A549 (cell line): ENCODE data around the gene CUL2. TPM values are rescaled to one million over a fixed set of nuclear protein-coding genes. Genes with fewer than 3 reads are reported as not detected.

Experiments
- ATAC-seq, 2 experiments: fragments of 200-7000 bp in 1 of 2; fragments of >200 bp in 1 of 2; cut with Nextera tagmentation in 1 of 2; cut with Tn5 transposase in 1 of 2; 3 replicates each; pipeline versions ENCODE4 v1.8.0 to v1.9.1; 2018 to 2020; ENCODE audit warnings: mild to moderate bottlenecking in 1 of 2, moderate library complexity in 1 of 2
- CTCF ChIA-PET: fragments of 300-600 bp; sonication (Branson Sonifier 250); formaldehyde crosslinking; extraction: SDS; loops from one replicate; lab custom pipeline; 2021; ENCODE audit warnings: antibody characterized with exemption, inconsistent platforms; lab: Yijun Ruan, JAX
- POLR2A ChIA-PET: fragments of 350-600 bp; formaldehyde crosslinking; extraction: SDS; loops from one replicate; lab custom pipeline; 2021; ENCODE audit warnings: antibody characterized with exemption, inconsistent platforms; lab: Yijun Ruan, JAX
- DNase-seq, 2 experiments: peaks; one replicate each; pipeline versions ENCODE4 v3.0.0 to v3.0.0-alpha.2; 2011 to 2016; ENCODE audit warnings: low read depth in 1 of 2, low spot score in 1 of 2
- FAIRE-seq: peaks from 2 replicates; lab custom pipeline; 2011; peaks lifted over from hg19 to GRCh38; lab: Jason Lieb, UNC
- H3K27ac ChIP-seq, 2 experiments: fragments of >200 bp; sonication (Bioruptor Twin); formaldehyde crosslinking; 3 replicates each; pipeline ENCODE4 v1.5.1; 2016 to 2017
- H3K4me1 ChIP-seq: fragments of >200 bp; sonication (Bioruptor Twin); formaldehyde crosslinking; 3 replicates; pipeline ENCODE4 v1.6.1; 2016
- H3K4me2 ChIP-seq: fragments of >200 bp; sonication (Bioruptor Twin); formaldehyde crosslinking; 3 replicates; pipeline ENCODE4 v1.6.1; 2016
- H3K4me3 ChIP-seq: fragments of >200 bp; sonication (Bioruptor Twin); formaldehyde crosslinking; 3 replicates; pipeline ENCODE4 v1.5.1; 2016
- H3K9me3 ChIP-seq: fragments of >200 bp; sonication (Bioruptor Twin); formaldehyde crosslinking; 3 replicates; pipeline ENCODE4 v1.6.1; 2016
- BCL3 ChIP-seq: fragments of >200 bp; sonication (Bioruptor Twin); formaldehyde crosslinking; IDR thresholded peaks from 3 replicates; pipeline ENCODE4 v1.6.1; 2016
- CHD4 ChIP-seq: fragments of 200-600 bp; sonication (generic); IDR thresholded peaks from 2 replicates; pipeline ENCODE4 v1.6.1; 2016; ENCODE audit warnings: antibody characterized with exemption, mild to moderate bottlenecking, borderline replicate concordance
- EP300 ChIP-seq, 2 experiments: fragments of >200 bp; sonication (Bioruptor Twin); formaldehyde crosslinking; IDR thresholded peaks; 2 replicates in 1 of 2; 3 replicates in 1 of 2; pipeline ENCODE4 v1.6.1; 2016 to 2017
- FOSL2 ChIP-seq, 2 experiments: fragments of 450-650 bp in 1 of 2; fragments of >200 bp in 1 of 2; sonication (Bioruptor Twin) in 1 of 2; formaldehyde crosslinking; IDR thresholded peaks; 2 replicates each; pipeline versions ENCODE4 v1.5.0 to v1.6.1; 2016 to 2020; ENCODE audit warnings: mild to moderate bottlenecking in 1 of 2, moderate library complexity in 1 of 2
- FOXS1 ChIP-seq: fragments of 250-450 bp; sonication (Bioruptor Pico); IDR thresholded peaks from 2 replicates; pipeline ENCODE4 v1.5.0; 2020; ENCODE audit warnings: mild to moderate bottlenecking, moderate library complexity
- HOXB13 ChIP-seq: fragments of 250-450 bp; sonication (Bioruptor Pico); IDR thresholded peaks from 2 replicates; pipeline ENCODE4 v1.5.0; 2020; ENCODE audit warnings: low read depth, mild to moderate bottlenecking, moderate library complexity
- JUN ChIP-seq, 2 experiments: fragments of >200 bp; sonication (Bioruptor Twin); formaldehyde crosslinking; IDR thresholded peaks; 2 replicates in 1 of 2; 3 replicates in 1 of 2; pipeline ENCODE4 v1.6.1; 2016 to 2017
- MAFK ChIP-seq: fragments of 450-650 bp; IDR thresholded peaks from 2 replicates; pipeline ENCODE4 v1.6.1; 2014; ENCODE audit not compliant: partially characterized antibody
- NR3C1 ChIP-seq: fragments of >200 bp; sonication (Bioruptor Twin); formaldehyde crosslinking; IDR thresholded peaks from 3 replicates; pipeline ENCODE4 v1.6.1; 2017
- POLR2A ChIP-seq: IDR thresholded peaks from 2 replicates; pipeline ENCODE4 v1.6.1; 2012; ENCODE audit warnings: mild to moderate bottlenecking, low read length
- RAD21 ChIP-seq, 2 experiments: fragments of >200 bp in 1 of 2; sonication (Bioruptor Twin) in 1 of 2; formaldehyde crosslinking in 1 of 2; IDR thresholded peaks in 1 of 2; conservative IDR thresholded peaks in 1 of 2; 2 replicates in 1 of 2; 3 replicates in 1 of 2; pipeline ENCODE4 v1.6.1; 2012 to 2018; ENCODE audit warnings: inconsistent platforms in 1 of 2
- RARB ChIP-seq: fragments of 250-450 bp; sonication (Bioruptor Pico); IDR thresholded peaks from 2 replicates; pipeline ENCODE4 v1.8.0; 2021; ENCODE audit warnings: mild to moderate bottlenecking, moderate library complexity
- RCOR1 ChIP-seq: fragments of 150-350 bp; IDR thresholded peaks from 2 replicates; pipeline ENCODE4 v1.6.1; 2014; ENCODE audit warnings: antibody characterized with exemption, low read length, low read depth
- RFX5 ChIP-seq: fragments of 450-650 bp; IDR thresholded peaks from 2 replicates; pipeline ENCODE4 v1.7.1; 2014; ENCODE audit warnings: antibody characterized with exemption, mild to moderate bottlenecking, moderate library complexity
- RNF2 ChIP-seq: fragments of 200-600 bp; sonication (generic); IDR thresholded peaks from 2 replicates; pipeline ENCODE4 v1.6.1; 2016; ENCODE audit warnings: low read depth, mild to moderate bottlenecking, antibody characterized with exemption, moderate library complexity, borderline replicate concordance
- SMC3 ChIP-seq: fragments of >200 bp; sonication (Bioruptor Twin); formaldehyde crosslinking; IDR thresholded peaks from 3 replicates; pipeline ENCODE4 v1.6.1; 2018; ENCODE audit warnings: inconsistent platforms
- TP53 ChIP-seq: fragments of 250-450 bp; sonication (Bioruptor Pico); IDR thresholded peaks from 2 replicates; pipeline ENCODE4 v1.5.0; 2021; ENCODE audit warnings: mild to moderate bottlenecking, moderate library complexity
- ZSCAN20 ChIP-seq: fragments of 250-450 bp; sonication (Bioruptor Pico); IDR thresholded peaks from 2 replicates; pipeline ENCODE4 v1.8.0; 2022; ENCODE audit warnings: mild to moderate bottlenecking, moderate library complexity
- WGBS: methylation state at CpG from one replicate; pipeline ENCODE4 v1.1.6; 2017; ENCODE audit errors: missing lambda C conversion rate; 5-methylcytosine and 5-hydroxymethylcytosine counted together
- polyA plus RNA-seq, 4 experiments: library from polyadenylated mRNA; depleted of rRNA in 3 of 4; stranded (reverse); fragments of >200 nt; fragmentation: RNase III in 1 of 4; extraction: RNeasy Plus Mini Kit Qiagen cat#74134 plus additional on column Dnase treatment in 1 of 4; gene quantifications; 2 replicates in 3 of 4; 3 replicates in 1 of 4; pipeline ENCODE4 v1.2.3, GENCODE V29; 2011 to 2017
- TF ChIP-seq, protein P1 (sequence below): fragments of 150-350 bp; IDR thresholded peaks from 2 replicates; pipeline ENCODE4 v1.6.1; 2014; ENCODE audit warnings: low read depth, mild to moderate bottlenecking, low read length
- TF ChIP-seq, protein P2 (sequence below): IDR thresholded peaks from 2 replicates; pipeline ENCODE4 v1.6.1; 2012
- TF ChIP-seq, protein P3 (sequence below): fragments of 250-450 bp; sonication (Bioruptor Pico); IDR thresholded peaks from 2 replicates; pipeline ENCODE4 v1.5.0; 2020; ENCODE audit warnings: low read depth, mild to moderate bottlenecking, moderate library complexity

The CUL2 gene
- polyA plus RNA-seq, 2 of the 4 experiments (the other 2 are of a cell fraction) = 26.8 to 35.1 TPM

- H3K4me3 ChIP-seq = 0 out of 3 replicates have a peak overlapping the region, but pooled peaks have one; percentile 87
- CTCF ChIA-PET = interaction anchor here (0.8 to 1.1 kb wide), 2 partner anchors 67 to 134 kb away, joined by 3 to 4 read pairs; no protein-coding TSS in a partner anchor
- POLR2A ChIA-PET = no interaction called here
- no peak for TF ChIP-seq FOXS1 (CRISPR knock-in tag)
- TF ChIP-seq, protein P1, sequence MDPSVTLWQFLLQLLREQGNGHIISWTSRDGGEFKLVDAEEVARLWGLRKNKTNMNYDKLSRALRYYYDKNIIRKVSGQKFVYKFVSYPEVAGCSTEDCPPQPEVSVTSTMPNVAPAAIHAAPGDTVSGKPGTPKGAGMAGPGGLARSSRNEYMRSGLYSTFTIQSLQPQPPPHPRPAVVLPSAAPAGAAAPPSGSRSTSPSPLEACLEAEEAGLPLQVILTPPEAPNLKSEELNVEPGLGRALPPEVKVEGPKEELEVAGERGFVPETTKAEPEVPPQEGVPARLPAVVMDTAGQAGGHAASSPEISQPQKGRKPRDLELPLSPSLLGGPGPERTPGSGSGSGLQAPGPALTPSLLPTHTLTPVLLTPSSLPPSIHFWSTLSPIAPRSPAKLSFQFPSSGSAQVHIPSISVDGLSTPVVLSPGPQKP = no peak
- TF ChIP-seq RARB (CRISPR knock-in tag) = no peak
- no peak for TF ChIP-seq RNF2
- TF ChIP-seq CHD4 = no peak
- no peak for TF ChIP-seq NR3C1
- TF ChIP-seq, protein P2, sequence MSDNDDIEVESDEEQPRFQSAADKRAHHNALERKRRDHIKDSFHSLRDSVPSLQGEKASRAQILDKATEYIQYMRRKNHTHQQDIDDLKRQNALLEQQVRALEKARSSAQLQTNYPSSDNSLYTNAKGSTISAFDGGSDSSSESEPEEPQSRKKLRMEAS = no peak
- TF ChIP-seq RCOR1 = no peak
- no peak for TF ChIP-seq TP53 (CRISPR knock-in tag)
- TF ChIP-seq FOSL2 (IDR thresholded peaks at IDR 0.05) = no peak
- TF ChIP-seq FOSL2 (CRISPR knock-in tag; IDR thresholded peaks at IDR 0.05) = no peak
- no peak for TF ChIP-seq BCL3
- TF ChIP-seq, all 56 proteins: peak for 0
- WGBS = 93% methylated on average over 1 of the region's 1 CpG
- Histone ChIP-seq H3K27ac (no peak overlapping the region), H3K4me2 (peak overlapping the region; percentile 69), H3K4me1 (peaks cover 34% of the 10 kb centered on the region; the same call in 2 of the 3 replicates), H3K9me3 (no peaks in the 10 kb centered on the region)
- DNase-seq = no peak
- FAIRE-seq = no peak
- ATAC-seq = no peak
Observed at GRCh38 chr10:35129185-35129674, 39.1 kb upstream of the CUL2 start.

DNA sequence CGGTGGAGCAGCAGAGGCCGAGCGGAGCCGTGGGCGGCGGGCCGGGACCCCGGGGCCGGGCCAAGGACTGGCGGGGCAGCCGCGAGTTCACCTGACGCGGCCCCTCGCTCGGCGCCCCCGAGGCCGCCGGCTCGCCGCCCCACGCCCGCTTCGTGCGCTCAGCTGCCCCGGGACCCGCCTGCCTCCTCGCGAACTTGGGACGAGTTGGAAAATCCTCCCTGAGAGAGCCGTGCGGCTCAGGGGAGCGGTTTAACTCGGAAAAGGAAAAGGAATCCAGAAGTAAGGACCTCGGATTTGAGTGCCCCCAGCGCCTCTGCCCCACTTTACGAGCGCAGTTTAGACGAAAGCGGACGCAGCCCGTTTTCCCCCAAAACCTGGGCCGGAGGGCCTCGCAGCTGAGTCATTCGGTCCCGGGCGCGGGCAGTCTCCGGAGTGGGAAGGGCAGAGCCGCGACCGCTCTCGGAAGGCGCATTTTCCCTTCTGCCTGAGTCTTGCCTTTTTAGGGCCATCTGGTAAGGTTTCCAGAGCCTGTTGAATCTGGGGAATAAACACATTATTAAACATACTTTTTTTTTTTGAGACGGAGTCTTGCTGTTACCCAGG, 37.2 kb upstream of the CUL2 start:
- no peak for FAIRE-seq
- Histone ChIP-seq H3K4me3 (peak overlapping the region; percentile 87), H3K9me3 (no peaks in the 10 kb centered on the region), H3K4me2 (peak overlapping the region; percentile 69), H3K4me1 (peaks cover 31% of the 10 kb centered on the region; the same call in 2 of the 3 replicates), H3K27ac (peak overlapping the region; percentile 96 to 97)
- ChIA-PET CTCF (interaction anchor here (0.6 to 15.7 kb wide), 13 partner anchors 9 to 1756 kb away, joined by 3 to 246 read pairs (median 4); no protein-coding TSS in a partner anchor), POLR2A (interaction anchor here (0.6 to 3.4 kb wide), 6 partner anchors 12 to 198 kb away, joined by 3 to 64 read pairs (median 3); no protein-coding TSS in a partner anchor)
- ATAC-seq = peak; percentile 13 to 51; a peak in 5 of 6 replicates
- DNase-seq = peak; percentile 43 to 55
- WGBS = 1% methylated on average over 25 of the region's 56 CpGs
- TF ChIP-seq JUN (IDR thresholded peaks at IDR 0.05) (peak in 1 of 2 experiments; percentile 10; a peak in 1 of 5 replicates), BCL3 (peak; percentile 91), FOSL2 (IDR thresholded peaks at IDR 0.05) (no peak), FOSL2 (CRISPR knock-in tag; IDR thresholded peaks at IDR 0.05) (peak; percentile 40; the same call in 1 of the 2 replicates), ZSCAN20 (CRISPR knock-in tag) (no peak), MAFK (no peak)

DNA sequence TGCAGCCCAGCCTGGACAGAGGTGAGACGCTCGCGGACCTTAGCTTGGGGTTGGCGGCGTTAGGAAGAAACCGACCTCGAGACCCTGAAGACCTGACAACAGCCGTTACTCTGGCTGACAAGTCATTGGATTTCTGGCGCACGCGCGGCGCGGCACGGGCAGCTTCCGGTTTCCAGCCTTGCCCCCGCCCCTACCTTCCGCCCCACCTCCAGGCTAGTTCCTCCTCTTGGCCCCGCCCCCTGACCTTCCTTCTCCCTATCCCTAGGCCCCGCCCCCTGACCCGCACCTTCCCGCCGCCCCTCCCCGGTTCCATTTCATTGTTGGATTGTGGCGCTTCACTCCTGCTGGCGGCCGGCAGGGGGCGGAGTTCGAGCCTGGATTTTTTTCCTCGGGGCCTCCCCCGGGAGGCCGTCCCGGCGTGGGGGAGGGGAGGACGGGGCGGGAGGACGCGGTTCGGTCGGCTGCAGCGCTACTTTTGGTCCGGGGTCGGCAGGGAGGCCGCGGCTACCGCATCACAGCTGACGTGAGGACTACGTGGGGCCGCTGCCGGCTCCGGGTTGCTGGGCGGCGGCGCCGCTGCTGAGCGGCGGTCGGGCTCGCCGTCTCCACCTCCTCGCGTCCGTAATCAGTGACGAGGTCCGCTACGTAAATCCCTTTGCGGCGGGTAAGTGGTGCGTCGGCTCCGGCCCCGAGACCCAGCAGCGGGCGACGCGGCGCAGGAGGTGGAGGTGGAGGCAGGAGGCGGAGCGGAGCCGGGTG, 36.6 kb upstream of the CUL2 start, which contains the start of gene CREM:
Gene CREM, plus strand, starts transcription at position 317 of the 759 bp plus-strand sequence. CDS start 10,990 bp downstream, outside the sequence.
- Histone ChIP-seq H3K27ac (peak within 1 kb of the TSS; percentile 96 to 97), H3K9me3 (no peaks in the 10 kb centered on the region), H3K4me2 (peak within 1 kb of the TSS; percentile 82), H3K4me1 (peaks cover 28% of the 10 kb centered on the region; the same call in 2 of the 3 replicates), H3K4me3 (peak within 1 kb of the TSS; percentile 87)
- POLR2A ChIA-PET = interaction anchor here (0.7 to 3.4 kb wide), 16 partner anchors 8 to 197 kb away, joined by 3 to 64 read pairs (median 4); partner anchors contain the start of gene CUL2
- peak; percentile 92 to 94 for ATAC-seq
- FAIRE-seq = no peak
- WGBS = 2% methylated on average over 37 of the region's 80 CpGs
- CTCF ChIA-PET = interaction anchor here (0.6 to 15.7 kb wide), 32 partner anchors 9 to 1756 kb away, joined by 3 to 246 read pairs (median 4); no protein-coding TSS in a partner anchor
- DNase-seq = peak; percentile 85 to 98
- TF ChIP-seq SMC3 (peak; percentile 91), JUN (IDR thresholded peaks at IDR 0.05) (peak; percentile 68 to 88; a peak in 4 of 5 replicates), HOXB13 (CRISPR knock-in tag) (no peak), ZSCAN20 (CRISPR knock-in tag) (no peak), BCL3 (peak; percentile 15; the same call in 2 of the 3 replicates), RNF2 (no peak), RAD21 (conservative IDR thresholded peaks at IDR 0.05 in 1 of 2, IDR thresholded peaks at IDR 0.05 in 1 of 2) (peak; percentile 58 to 81), RFX5 (peak; percentile 74), POLR2A (peak; percentile 97), EP300 (IDR thresholded peaks at IDR 0.05) (peak in 1 of 2 experiments; percentile 61; a peak in 1 of 5 replicates)
- TF ChIP-seq, protein P3, sequence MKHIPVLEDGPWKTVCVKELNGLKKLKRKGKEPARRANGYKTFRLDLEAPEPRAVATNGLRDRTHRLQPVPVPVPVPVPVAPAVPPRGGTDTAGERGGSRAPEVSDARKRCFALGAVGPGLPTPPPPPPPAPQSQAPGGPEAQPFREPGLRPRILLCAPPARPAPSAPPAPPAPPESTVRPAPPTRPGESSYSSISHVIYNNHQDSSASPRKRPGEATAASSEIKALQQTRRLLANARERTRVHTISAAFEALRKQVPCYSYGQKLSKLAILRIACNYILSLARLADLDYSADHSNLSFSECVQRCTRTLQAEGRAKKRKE (CRISPR knock-in tag) = 0 out of 2 replicates have a peak, but pooled peaks have one; percentile 79
